Inflammatory macrophage treated with lipopolysaccharide for 1 hour (primary cell): ENCODE measurements around the gene HID1.
A peak's percentile ranks its signal among the peaks of the same experiment; 100 is the strongest.
"Not testable (repeated sequence)": the region's sequence is repeated elsewhere in the genome, so short reads cannot be mapped to it uniquely, and the experiment has no call there.

Experiments
- DNase-seq, 2 donors: peaks; one replicate each; pipeline ENCODE4 v3.0.0-alpha.2; 2020 to 2022

Gene HID1

GRCh38 chr17:74921026-74921681, 51.4 kb downstream of the HID1 start:
- no peak for DNase-seq

- DNase-seq: no peak
These were observed 51.9 kb downstream of the HID1 start for GRCh38 chr17:74920642-74921025.

- no peak for DNase-seq
These were observed 52.3 kb downstream of the HID1 start for GRCh38 chr17:74920306-74920620.

GRCh38 chr17:74919440-74920305, 52.9 kb downstream of the HID1 start:
- DNase-seq: no peak

- no peak for DNase-seq
These were observed 53.7 kb downstream of the HID1 start for GRCh38 chr17:74918906-74919305.

- DNase-seq: peak; percentile 23 to 48
These were observed 55.1 kb downstream of the HID1 start for GRCh38 chr17:74917430-74917829.

GRCh38 chr17:74916851-74917199, 55.7 kb downstream of the HID1 start:
- no peak for DNase-seq

GRCh38 chr17:74916136-74916850, 56.3 kb downstream of the HID1 start:
- DNase-seq: no peak

GRCh38 chr17:74911423-74911822, 61.1 kb downstream of the HID1 start:
- DNase-seq: not testable (repeated sequence)

GRCh38 chr17:74909097-74909496, 63.5 kb downstream of the HID1 start:
- DNase-seq: not testable (repeated sequence)

GRCh38 chr17:74907012-74907411, 65.5 kb downstream of the HID1 start:
- no peak for DNase-seq

GRCh38 chr17:74906214-74906793, 66.3 kb downstream of the HID1 start:
- not testable (repeated sequence) for DNase-seq

- DNase-seq: no peak
These were observed 67.7 kb downstream of the HID1 start for GRCh38 chr17:74904687-74905409.

GRCh38 chr17:74903671-74904070, 68.9 kb downstream of the HID1 start:
- DNase-seq: no peak

GRCh38 chr17:74903034-74903433, 69.5 kb downstream of the HID1 start:
- DNase-seq: no peak

GRCh38 chr17:74901353-74902135, 71.0 kb downstream of the HID1 start:
- DNase-seq: no peak
